Measurements from ENCODE around the gene COL6A3.

DNA sequence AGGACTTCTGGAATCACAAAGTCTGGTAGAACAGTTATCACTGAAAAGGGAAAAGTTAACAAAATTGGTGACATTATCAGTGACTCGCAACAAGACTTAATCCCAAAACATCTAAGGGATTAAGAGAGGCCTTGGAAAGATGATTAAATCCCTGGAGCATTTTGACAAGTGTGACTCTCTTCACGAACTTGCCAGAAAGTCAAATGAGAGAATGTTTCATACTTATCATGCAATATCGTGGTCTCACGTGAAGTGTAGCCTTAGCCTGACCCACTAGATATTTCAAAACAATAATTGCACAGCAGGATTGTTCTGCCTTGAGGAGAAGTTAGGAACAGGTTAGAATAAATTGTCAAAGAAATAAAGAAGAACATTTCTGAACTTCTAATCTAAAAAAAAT, 104.5 kb downstream of the COL6A3 start:
- no peak for TF ChIP-seq ESRRA (IDR thresholded peaks at IDR 0.05; ENCODE audit: borderline replicate concordance, low read length)
- no peak for TF ChIP-seq USF2 (IDR thresholded peaks at IDR 0.05)
